BJ (cell line): ENCODE data around the gene TNS3. TPM values are rescaled to one million over a fixed set of nuclear protein-coding genes. Genes with fewer than 3 reads are reported as not detected.

ENCODE experiments used
- CTCF ChIA-PET: fragments of 350-600 bp; formaldehyde crosslinking; extraction: SDS; loops from one replicate; lab custom pipeline; 2021; ENCODE audit warnings: antibody characterized with exemption, inconsistent platforms; lab: Yijun Ruan, JAX
- POLR2A ChIA-PET: fragments of 300-600 bp; sonication (Branson Sonifier 250); formaldehyde crosslinking; extraction: SDS; loops from one replicate; lab custom pipeline; 2021; ENCODE audit warnings: antibody characterized with exemption; lab: Charles Lee
- DNase-seq: peaks from one replicate; pipeline ENCODE4 v3.0.0-alpha.2; 2011; ENCODE audit warnings: low read depth
- H3K27me3 ChIP-seq: 2 replicates; pipeline ENCODE4 v1.6.0; 2011; ENCODE audit warnings: low read length; ENCODE audit not compliant: control insufficient read depth, insufficient read depth
- H3K36me3 ChIP-seq: 2 replicates; pipeline ENCODE4 v1.5.1; 2011; ENCODE audit warnings: low read length; ENCODE audit not compliant: control insufficient read depth, insufficient read depth
- H3K4me3 ChIP-seq: 2 replicates; pipeline ENCODE4 v1.5.1; 2011; ENCODE audit warnings: low read depth, mild to moderate bottlenecking, control low read depth, low read length
- polyA plus RNA-seq: library from polyadenylated mRNA; depleted of rRNA; stranded (reverse); fragments of >200 nt; gene quantifications from 2 replicates; pipeline ENCODE4 v1.2.3, GENCODE V29; 2011
- TF ChIP-seq, protein P1 (sequence below): IDR thresholded peaks from 2 replicates; pipeline ENCODE4 v1.5.1; 2011; ENCODE audit warnings: low read depth, mild to moderate bottlenecking, control low read depth, inconsistent platforms, low read length, moderate library complexity; ENCODE audit not compliant: insufficient read depth

Gene TNS3
- polyA plus RNA-seq, 1 experiment, result 126 TPM

DNA sequence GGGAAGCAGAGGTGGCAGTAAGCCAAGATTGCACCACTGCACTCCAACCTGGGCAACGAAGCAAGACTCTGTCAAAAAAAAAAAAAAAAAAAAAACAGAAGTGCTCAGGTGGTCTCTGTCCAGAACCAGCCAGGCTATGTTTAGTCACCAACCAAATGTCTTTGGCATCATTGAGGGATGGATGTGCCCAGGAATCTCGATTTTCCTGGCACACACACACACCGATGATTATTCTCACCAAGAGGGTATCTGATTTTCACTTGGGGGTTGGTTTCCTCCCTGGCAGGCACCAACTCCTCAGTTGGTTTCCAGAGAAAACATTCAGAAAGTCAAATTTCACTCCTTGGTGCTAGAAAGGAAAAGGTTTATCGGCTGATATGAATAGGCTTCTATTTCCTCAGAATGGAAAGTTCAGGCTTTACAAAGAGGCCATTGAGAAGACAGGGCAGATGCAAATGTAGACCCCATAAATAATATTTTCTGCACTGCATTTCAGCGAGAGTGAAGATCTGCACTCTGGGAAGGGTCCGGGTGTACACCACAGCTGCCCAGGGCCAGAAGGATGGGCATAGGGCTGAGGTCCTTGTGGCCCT lies 154.8 kb downstream of the TNS3 start:
- no peak for DNase-seq
- Histone ChIP-seq H3K27me3 (no peaks in the 10 kb centered on the region), H3K4me3 (no peak overlapping the region), H3K36me3 (peaks cover 30% of the 10 kb centered on the region)
- ChIA-PET POLR2A (no interaction called here), CTCF (no interaction called here)
- TF ChIP-seq, protein P1, sequence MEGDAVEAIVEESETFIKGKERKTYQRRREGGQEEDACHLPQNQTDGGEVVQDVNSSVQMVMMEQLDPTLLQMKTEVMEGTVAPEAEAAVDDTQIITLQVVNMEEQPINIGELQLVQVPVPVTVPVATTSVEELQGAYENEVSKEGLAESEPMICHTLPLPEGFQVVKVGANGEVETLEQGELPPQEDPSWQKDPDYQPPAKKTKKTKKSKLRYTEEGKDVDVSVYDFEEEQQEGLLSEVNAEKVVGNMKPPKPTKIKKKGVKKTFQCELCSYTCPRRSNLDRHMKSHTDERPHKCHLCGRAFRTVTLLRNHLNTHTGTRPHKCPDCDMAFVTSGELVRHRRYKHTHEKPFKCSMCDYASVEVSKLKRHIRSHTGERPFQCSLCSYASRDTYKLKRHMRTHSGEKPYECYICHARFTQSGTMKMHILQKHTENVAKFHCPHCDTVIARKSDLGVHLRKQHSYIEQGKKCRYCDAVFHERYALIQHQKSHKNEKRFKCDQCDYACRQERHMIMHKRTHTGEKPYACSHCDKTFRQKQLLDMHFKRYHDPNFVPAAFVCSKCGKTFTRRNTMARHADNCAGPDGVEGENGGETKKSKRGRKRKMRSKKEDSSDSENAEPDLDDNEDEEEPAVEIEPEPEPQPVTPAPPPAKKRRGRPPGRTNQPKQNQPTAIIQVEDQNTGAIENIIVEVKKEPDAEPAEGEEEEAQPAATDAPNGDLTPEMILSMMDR, result no peak

DNA sequence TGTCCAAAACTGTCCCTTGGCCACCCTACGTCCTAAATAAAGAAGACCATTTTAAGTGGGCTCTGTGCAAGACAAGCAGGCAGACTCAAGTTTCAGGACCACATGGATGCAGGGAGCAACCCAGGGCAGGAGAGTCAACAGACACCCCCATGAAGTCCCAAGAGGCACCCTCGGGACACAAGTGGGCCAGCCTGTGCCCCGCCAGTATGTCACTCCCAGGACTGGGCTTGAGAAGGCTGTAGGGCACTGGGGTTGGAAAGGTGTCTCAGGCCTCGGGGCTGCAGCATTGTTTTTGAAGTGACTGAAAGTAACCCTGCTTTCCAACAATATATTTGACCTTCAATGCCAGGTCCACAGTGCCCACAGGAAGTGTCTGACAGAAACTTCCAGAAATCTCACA lies 157.4 kb downstream of the TNS3 start:
- peaks cover 36% of the 10 kb centered on the region for H3K36me3 ChIP-seq
- no peaks in the 10 kb centered on the region for H3K27me3 ChIP-seq
- TF ChIP-seq, protein P1, result no peak
- CTCF ChIA-PET, result interaction anchor here (0.6 to 1.2 kb wide), 2 partner anchors 362 to 395 kb away, joined by 3 read pairs; no protein-coding TSS in a partner anchor
- POLR2A ChIA-PET, result no interaction called here
- no peak overlapping the region for H3K4me3 ChIP-seq
- no peak for DNase-seq

DNA sequence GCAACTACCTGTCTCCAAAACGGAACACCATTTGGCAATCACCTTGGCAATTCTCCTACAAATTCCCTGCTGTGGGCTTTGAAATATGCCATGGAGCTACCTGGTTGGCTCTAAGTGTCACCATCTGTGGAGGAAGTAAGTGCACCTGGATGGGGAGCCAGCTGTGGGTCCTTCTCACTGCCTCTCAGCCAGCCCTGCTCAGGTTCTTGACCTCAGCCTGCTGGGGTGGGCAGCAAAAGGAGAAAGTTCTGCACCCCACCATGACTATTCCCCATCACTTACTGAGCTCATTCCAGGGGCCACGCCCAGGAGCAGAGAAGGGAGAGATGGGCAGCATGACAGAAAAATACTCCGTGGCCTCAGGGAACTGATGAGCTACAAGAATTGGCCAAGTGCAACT lies 158.7 kb downstream of the TNS3 start:
- ChIA-PET CTCF (interaction anchor here (0.5 to 1.2 kb wide), 5 partner anchors 11 to 1507 kb away, joined by 3 to 4 read pairs (median 3); no protein-coding TSS in a partner anchor), POLR2A (no interaction called here)
- no peak overlapping the region for H3K4me3 ChIP-seq
- DNase-seq, result no peak
- H3K27me3 ChIP-seq, result no peaks in the 10 kb centered on the region
- TF ChIP-seq, protein P1, result no peak
- peaks cover 42% of the 10 kb centered on the region for H3K36me3 ChIP-seq

DNA sequence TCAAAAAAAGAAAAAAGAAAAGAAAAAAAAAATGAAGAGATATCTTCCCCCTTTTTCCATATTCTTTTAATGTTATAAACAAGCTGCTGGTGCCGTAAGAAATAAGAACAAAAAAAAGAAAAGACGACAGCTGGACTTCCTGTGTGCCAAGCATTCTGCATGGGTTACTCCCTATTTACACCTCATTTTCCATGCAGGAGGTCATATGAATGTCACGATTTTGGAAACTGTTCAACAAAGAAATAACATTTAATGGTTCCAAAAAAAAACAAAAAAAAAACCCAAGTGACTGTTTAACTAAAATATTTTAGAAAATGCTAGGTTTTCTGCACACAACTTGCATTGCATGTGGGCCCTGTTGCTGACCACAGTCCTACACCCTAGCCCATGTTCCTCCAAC lies 159.3 kb downstream of the TNS3 start:
- Histone ChIP-seq H3K27me3 (no peaks in the 10 kb centered on the region), H3K36me3 (peaks cover 40% of the 10 kb centered on the region), H3K4me3 (no peak overlapping the region)
- CTCF ChIA-PET, result interaction anchor here (0.8 to 1.1 kb wide), 3 partner anchors 13 to 1506 kb away, joined by 3 to 4 read pairs (median 3); no protein-coding TSS in a partner anchor
- TF ChIP-seq, protein P1, result no peak
- DNase-seq, result no peak
- POLR2A ChIA-PET, result no interaction called here

DNA sequence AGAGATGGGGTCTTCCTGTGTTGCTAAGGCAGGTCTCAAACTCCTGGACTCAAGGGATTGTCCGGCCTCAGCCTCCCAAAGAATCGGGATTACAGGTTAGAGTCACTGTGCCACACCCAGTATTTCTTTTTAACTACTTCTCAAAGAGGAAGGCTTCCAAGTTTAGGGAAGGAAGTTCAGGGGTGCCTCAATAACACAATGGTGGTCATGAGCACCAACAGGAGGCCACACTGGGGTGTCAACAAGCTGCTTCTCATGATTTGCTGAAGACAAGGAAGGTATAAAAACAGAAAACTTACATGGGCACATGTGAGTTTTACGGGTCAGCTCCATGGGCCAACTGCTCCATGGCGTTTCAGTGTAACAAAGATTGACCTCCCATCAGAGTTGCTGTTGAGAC lies 160.5 kb downstream of the TNS3 start:
- Histone ChIP-seq H3K36me3 (peaks cover 43% of the 10 kb centered on the region), H3K4me3 (no peak overlapping the region), H3K27me3 (no peaks in the 10 kb centered on the region)
- DNase-seq, result no peak
- ChIA-PET POLR2A (no interaction called here), CTCF (interaction anchor here (0.7 kb wide), 1 partner anchor 12 kb away, joined by 3 read pairs; no protein-coding TSS in a partner anchor)
- TF ChIP-seq, protein P1, result no peak
